ENCODE measurements around the gene MT1HL1. TPM values are rescaled to one million over a fixed set of nuclear protein-coding genes. Genes with fewer than 3 reads are reported as not detected.

The MT1HL1 gene
- total RNA-seq, 4 donors from 2014 or later = not detected

DNA sequence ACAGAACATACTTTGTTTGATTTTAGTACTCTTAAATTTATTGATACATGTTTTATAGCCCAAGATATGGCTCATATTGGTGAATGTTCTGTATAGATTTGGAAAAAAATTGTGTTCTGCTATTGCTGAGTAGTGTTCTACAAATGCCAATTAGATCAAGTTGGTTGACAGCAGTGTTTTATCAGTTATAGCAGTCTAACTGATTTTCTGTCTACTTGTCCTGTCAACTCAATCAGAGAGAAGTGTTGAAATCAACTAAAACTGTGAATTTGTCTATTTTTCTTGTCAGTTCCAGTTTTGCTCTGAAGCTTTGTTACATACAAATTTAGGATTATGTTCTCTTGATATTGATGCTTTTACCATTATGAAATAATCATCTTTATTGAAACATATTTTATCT, 14.7 kb upstream of the MT1HL1 start:
- DNase-seq (ENCODE audit: low spot score in 2 of 2) = no peak
- H3K27ac ChIP-seq = no peak overlapping the region
- H3K9me3 ChIP-seq = no peaks in the 10 kb centered on the region
- H3K36me3 ChIP-seq = no peaks in the 10 kb centered on the region
- H3K4me1 ChIP-seq = no peaks in the 10 kb centered on the region
- H3K4me3 ChIP-seq = no peak overlapping the region
- no peak for TF ChIP-seq POLR2A (IDR thresholded peaks at IDR 0.05)
- TF ChIP-seq EP300 (IDR thresholded peaks at IDR 0.05) = no peak
- no peaks in the 10 kb centered on the region for H3K27me3 ChIP-seq

DNA sequence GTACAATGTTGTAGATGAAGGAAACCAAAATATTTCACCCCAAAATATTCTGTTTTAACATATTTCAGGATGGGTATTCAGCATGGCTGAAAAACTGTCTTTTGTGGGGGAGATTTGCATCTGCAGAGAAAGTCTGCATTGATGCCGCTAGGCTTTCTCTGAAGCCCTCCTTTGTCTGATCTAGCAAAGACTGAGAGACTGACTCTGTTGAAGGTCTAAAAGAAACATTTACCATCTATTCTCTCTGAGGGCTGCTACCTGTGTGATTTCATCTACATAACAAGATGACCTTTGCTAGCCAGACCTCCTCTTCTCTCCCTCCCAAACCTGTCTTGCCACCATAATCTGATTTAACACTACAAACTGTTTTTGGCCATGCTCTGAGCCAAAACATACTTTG, 12.4 kb upstream of the MT1HL1 start:
- 27 to 42% methylated on average over 1 of the region's 1 CpG for WGBS, 2 donors
- no peak for DNase-seq (ENCODE audit: low spot score in 2 of 2)
- TF ChIP-seq, protein P1, sequence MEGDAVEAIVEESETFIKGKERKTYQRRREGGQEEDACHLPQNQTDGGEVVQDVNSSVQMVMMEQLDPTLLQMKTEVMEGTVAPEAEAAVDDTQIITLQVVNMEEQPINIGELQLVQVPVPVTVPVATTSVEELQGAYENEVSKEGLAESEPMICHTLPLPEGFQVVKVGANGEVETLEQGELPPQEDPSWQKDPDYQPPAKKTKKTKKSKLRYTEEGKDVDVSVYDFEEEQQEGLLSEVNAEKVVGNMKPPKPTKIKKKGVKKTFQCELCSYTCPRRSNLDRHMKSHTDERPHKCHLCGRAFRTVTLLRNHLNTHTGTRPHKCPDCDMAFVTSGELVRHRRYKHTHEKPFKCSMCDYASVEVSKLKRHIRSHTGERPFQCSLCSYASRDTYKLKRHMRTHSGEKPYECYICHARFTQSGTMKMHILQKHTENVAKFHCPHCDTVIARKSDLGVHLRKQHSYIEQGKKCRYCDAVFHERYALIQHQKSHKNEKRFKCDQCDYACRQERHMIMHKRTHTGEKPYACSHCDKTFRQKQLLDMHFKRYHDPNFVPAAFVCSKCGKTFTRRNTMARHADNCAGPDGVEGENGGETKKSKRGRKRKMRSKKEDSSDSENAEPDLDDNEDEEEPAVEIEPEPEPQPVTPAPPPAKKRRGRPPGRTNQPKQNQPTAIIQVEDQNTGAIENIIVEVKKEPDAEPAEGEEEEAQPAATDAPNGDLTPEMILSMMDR (IDR thresholded peaks at IDR 0.05) = no peak
- TF ChIP-seq POLR2A (IDR thresholded peaks at IDR 0.05) = no peak
- no peak for TF ChIP-seq EP300 (IDR thresholded peaks at IDR 0.05)
- H3K27ac ChIP-seq = no peak overlapping the region
- H3K36me3 ChIP-seq = no peaks in the 10 kb centered on the region
- no peaks in the 10 kb centered on the region for H3K27me3 ChIP-seq
- H3K4me1 ChIP-seq = no peaks in the 10 kb centered on the region
- no peaks in the 10 kb centered on the region for H3K9me3 ChIP-seq
- H3K4me3 ChIP-seq = no peak overlapping the region

DNA sequence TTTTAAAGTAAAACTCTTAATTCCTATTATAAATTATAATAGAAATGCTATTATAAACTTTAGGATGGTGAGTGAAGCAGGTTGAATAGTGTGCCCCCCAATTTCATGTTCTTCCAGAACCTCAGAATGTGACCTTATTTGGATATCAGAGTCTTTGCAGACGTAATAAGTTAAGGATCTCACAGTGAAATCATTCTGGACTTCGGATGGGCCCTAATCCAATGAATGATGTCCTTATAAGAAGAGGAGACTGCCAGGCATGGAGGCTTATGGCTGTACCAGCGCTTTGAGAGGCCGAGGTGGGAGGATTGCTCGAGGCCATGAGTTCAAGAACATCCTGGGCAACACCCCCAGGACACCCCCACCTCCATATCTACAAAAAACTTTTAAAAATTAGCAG, 9.4 kb upstream of the MT1HL1 start:
- Histone ChIP-seq H3K4me1 (no peaks in the 10 kb centered on the region), H3K27ac (no peak overlapping the region), H3K27me3 (no peaks in the 10 kb centered on the region), H3K4me3 (no peak overlapping the region), H3K9me3 (no peaks in the 10 kb centered on the region), H3K36me3 (no peaks in the 10 kb centered on the region)
- 71 to 78% methylated on average over 5 of the region's 5 CpGs for WGBS, 2 donors
- no peak for DNase-seq (ENCODE audit: low spot score in 2 of 2)
- TF ChIP-seq POLR2A (IDR thresholded peaks at IDR 0.05) (no peak), EP300 (IDR thresholded peaks at IDR 0.05) (no peak)
- TF ChIP-seq, protein P1 (IDR thresholded peaks at IDR 0.05) = no peak

DNA sequence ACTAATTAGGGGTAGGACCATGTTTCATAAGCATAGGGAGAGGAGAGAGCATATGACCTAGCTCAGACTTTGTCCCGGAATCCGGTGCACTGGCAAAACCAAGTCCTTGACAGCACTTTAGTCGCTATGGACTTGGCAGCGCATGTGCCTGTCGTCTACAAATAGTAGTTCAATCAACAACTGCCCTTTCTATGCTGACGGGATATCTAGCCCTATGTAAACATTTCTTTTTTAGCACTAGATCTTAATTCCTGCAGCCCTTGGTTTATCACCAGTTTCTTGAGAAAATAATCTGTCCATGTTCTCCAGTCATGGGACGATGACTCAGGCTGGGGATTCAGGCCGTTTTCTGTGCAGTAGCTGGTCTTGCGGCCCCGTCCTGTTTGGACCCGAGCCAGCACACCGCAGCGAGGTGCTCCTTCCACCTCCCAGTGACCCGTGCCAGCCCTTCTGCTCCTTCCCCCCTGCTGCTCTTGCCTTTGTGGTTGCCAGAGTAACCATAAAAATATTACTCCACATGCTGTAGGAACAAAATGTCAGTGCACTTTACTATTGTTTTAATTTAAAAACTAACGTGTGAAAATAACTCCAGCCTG, 8.6 kb upstream of the MT1HL1 start:
- no peaks in the 10 kb centered on the region for H3K9me3 ChIP-seq
- no peaks in the 10 kb centered on the region for H3K27me3 ChIP-seq
- no peaks in the 10 kb centered on the region for H3K4me1 ChIP-seq
- DNase-seq (ENCODE audit: low spot score in 2 of 2) = no peak
- TF ChIP-seq POLR2A (IDR thresholded peaks at IDR 0.05) = no peak
- no peak overlapping the region for H3K4me3 ChIP-seq
- no peak overlapping the region for H3K27ac ChIP-seq
- WGBS, 2 donors = 54 to 55% methylated on average over 15 of the region's 15 CpGs
- H3K36me3 ChIP-seq = no peaks in the 10 kb centered on the region

DNA sequence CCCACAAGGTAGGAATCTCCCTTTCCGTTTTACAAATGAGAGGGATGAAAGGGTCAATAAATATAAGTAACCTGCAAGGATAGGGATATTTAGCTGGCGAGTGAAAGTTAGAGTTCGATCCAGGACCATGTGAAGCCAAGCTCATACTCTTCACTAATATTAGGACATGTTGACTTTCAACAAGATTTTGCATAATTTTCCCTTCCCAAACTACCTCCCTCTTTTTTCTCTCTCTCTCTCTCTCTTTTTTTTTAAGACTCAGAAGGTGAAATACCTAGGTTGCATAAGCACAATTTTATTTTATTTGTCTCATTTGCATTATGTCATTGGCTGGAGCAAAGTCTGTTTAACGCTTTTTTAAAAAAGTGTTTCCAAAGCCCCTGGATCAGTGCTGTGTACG, 8.1 kb upstream of the MT1HL1 start:
- Histone ChIP-seq H3K9me3 (no peaks in the 10 kb centered on the region), H3K4me1 (no peaks in the 10 kb centered on the region), H3K27me3 (no peaks in the 10 kb centered on the region), H3K27ac (no peak overlapping the region), H3K36me3 (no peaks in the 10 kb centered on the region), H3K4me3 (no peak overlapping the region)
- no peak for DNase-seq (ENCODE audit: low spot score in 2 of 2)
- TF ChIP-seq POLR2A (IDR thresholded peaks at IDR 0.05) = no peak
- no peak for TF ChIP-seq EP300 (IDR thresholded peaks at IDR 0.05)
- TF ChIP-seq, protein P1 (IDR thresholded peaks at IDR 0.05) = no peak
- whole genome bisulfite sequencing, 2 donors = 81 to 83% methylated on average over 5 of the region's 5 CpGs

DNA sequence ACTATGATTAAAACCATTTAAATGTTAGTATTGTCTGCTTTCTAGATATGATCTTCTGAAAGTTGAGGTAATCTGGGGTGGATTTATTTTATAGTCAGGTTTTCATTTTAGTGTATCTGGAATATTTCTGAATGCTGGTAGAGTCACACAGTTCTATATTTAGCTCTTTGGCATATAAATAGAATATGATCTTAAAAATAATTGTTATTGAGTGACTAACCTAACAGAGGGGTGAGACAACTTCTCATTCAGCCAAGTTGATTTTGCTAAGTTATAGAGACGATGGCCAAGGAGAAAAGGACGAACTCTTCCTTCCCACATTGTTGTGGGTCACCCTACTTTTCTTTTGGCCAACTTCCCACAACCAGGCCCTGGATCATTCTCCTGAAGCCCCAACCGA, 7.2 kb upstream of the MT1HL1 start:
- 59 to 77% methylated on average over 3 of the region's 3 CpGs for WGBS, 2 donors
- Histone ChIP-seq H3K4me3 (no peak overlapping the region), H3K9me3 (no peaks in the 10 kb centered on the region), H3K27me3 (no peaks in the 10 kb centered on the region), H3K36me3 (no peaks in the 10 kb centered on the region), H3K27ac (peak overlapping the region in 2 of 4 donors; percentile 10 to 30), H3K4me1 (no peaks in the 10 kb centered on the region)
- DNase-seq (ENCODE audit: low spot score in 2 of 2) = no peak
- TF ChIP-seq EP300 (IDR thresholded peaks at IDR 0.05) (no peak), POLR2A (IDR thresholded peaks at IDR 0.05) (no peak)
- TF ChIP-seq, protein P1 (IDR thresholded peaks at IDR 0.05) = no peak

All from tibial nerve (tissue), 4 donors.